Measurements from ENCODE around the gene RBM20.

Gene RBM20

DNA sequence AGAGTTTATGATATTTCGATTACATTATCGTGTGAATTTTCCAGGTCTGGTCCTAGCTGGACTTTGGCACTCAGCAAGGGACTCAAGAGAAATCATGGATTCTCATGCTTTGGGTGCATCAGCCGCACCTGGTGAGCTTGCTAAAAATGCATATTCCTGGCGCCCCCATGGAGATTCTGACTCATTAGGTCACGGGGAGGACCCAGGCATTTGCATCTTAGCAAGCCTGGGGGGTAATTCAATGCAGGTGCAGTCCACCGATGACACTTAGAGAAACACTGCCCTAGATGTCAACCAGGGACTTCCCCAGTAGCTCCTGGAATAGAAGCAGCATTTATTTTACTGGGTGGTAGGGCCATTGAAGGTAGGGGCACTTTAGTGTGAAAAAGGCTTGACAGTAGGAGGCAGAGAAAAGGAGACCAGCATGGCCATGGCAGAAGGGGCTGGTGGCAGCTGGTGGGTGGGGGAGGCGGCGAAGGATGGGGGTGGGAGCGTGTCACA lies 197.7 kb downstream of the RBM20 start:
- DNase-seq, result no peak

DNA sequence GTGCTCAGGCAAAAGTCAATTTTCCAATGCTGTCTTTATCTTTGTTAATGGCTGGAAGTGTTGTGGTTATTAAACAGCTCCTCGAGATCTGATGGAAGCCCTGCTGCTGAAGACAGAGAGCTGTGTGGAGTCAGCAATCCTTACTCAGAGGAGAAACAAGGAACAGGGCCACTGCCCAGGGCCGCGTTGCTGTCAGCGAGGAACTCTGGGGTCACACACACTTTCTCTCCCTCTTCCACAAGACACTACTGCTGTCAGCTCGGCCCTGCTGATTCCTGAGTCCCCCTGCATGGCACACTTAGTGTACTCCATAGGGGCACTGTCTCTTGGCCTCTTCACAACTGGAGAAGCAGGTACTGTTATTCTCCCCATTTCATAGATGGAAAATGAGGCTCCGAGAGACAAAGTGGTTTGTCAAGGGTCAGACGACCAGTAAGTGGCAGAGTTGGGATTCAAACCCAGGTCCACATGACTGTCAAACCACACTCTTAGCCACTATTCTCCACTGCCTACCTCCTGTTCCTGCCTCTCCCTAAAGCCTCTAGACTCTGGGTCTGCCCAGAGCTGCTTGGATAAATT lies 198.3 kb downstream of the RBM20 start:
- no peak for DNase-seq

DNA sequence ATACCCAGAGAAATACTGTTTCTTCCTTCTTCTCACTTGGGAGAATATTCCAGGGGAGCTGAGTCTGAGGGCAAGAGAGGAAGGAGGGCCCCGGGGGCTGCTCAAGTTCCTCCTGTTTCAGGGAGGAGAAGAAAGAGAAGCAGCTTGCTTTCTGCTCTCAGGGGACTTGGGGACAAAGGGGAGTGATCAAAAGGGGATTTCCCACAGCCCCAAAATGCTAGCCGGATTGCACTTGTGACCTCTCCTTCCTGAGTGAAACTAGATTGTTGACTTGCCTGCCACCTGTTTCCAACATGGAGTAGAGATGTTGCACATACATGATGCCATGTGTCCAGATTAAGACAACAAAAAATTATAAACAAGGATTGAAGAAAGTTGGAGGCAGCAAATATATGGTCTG lies 198.9 kb downstream of the RBM20 start:
- DNase-seq, result peak; percentile 15 to 27

DNA sequence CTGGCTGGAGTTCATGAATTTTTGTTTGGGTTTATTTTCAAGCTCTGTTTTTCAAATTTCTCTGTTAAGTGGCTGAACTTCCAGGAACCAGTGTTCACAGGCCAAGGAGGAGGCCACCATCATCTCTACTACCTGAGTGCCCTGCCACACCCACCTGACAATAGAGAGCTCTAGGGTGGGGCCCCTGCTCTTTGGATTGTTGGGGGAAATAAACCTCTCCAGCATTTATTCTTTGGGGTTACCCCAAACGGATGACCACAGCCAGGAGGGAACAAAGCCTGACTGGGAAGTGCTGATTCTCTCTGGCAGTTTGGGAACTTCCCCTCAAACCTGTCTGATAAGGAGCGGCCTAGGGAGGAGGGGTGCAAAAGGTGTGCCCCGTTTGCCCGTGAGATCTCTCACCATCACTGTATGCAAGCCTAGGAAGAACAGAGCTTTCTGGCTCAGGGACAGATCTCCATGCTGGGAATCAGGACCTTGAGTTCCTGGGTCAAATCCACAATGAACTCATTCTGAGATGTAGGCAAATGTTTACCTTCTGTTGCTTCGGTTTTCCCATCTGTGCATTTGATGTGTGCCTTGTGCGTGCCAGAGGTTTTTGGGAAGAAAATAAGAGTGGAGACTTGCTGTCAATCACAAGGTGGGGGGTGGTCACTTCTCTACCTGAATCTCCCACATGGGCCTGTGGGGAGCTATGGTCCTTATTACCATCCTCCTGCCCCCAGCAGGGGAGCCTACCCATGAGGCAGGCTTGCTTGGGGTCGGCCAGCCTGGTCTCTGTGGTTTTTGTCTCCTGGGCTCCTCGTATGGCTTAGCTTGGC lies 199.9 kb downstream of the RBM20 start:
- DNase-seq, result no peak

DNA sequence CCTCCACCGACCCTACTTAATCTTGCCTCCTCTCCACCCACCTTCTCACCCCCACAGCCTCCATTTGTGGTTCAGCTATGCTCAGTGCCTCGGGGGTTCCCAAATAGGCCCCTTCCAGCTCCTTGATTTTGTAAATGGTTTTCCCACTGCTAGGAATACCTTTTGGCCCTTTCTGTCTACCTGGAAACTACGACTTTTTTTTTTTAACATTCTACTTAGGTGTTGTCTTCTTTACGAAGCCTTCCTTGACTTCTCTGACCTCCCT lies 200.4 kb downstream of the RBM20 start:
- DNase-seq, result no peak

- no peak for DNase-seq
Observed at GRCh38 chr10:110845192-110845755, 201.1 kb downstream of the RBM20 start.

- DNase-seq, result no peak
Observed at GRCh38 chr10:110845756-110846620, 201.9 kb downstream of the RBM20 start.

DNA sequence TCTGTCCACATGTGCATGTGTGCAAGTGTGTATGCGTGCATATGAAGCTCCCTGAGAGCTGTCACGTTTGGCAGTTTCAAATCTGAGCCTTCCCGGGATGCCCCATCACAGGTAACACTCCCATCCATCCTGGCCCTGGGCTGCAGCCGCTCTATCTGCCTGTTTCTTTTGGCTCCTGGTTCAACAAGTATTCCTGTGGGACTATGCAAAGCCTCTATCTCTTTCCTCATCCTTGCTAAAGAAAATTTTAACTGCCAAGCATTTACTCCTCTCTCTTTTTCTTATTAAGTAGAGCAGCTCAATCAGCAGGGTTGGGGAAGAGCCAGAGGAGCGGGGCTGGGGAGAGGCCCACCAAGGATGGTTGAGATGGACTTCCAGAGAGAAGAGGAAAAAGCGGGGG lies 203.2 kb downstream of the RBM20 start:
- no peak for DNase-seq

DNA sequence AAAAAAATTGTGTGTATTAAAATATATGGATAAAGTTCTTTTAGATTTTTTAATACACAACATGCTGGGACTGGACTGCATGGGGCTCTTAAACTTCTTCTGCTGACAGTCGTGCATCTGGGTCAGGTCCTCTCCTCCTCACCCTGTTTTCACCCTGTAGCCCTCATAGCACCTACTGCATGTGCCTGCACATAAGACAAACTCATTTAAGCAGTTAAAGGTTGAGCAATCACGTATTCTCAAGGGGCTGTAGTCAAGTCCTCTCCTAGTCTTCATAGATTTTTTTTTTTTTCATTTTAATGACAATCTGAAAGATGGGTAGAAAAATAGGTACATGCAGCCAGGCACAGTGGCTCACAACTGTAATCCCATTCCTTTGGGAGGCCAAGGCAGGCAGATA lies 204.0 kb downstream of the RBM20 start:
- no peak for DNase-seq

DNA sequence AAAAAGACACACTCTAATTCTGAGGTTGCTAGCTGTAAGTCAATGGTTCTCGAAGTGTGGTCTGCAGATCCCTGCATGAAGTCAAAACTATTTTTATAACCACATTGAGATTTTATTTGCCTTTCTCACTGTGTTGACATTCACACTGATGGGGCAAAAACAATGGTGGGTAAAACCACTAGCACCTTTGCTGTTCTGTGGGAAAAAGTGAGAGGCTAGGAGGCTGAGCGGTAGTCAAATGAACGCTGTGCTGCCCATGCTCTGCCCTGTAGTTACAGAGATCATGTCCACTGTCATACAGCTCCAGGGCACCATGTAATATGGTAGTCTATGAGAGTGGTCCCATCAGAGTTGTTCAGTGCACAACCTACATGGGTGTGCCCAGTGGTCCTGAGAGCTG lies 206.0 kb downstream of the RBM20 start:
- no peak for DNase-seq

- DNase-seq, result no peak
Observed at GRCh38 chr10:110851020-110851612, 207.0 kb downstream of the RBM20 start.

- DNase-seq, result peak in 1 of 2 experiments; percentile 33
Observed at GRCh38 chr10:110852255-110852896, 208.2 kb downstream of the RBM20 start.

- no peak for DNase-seq
Observed at GRCh38 chr10:110852947-110853346, 208.8 kb downstream of the RBM20 start.

GRCh38 chr10:110853921-110854605 lies 209.9 kb downstream of the RBM20 start:
- no peak for DNase-seq

DNA sequence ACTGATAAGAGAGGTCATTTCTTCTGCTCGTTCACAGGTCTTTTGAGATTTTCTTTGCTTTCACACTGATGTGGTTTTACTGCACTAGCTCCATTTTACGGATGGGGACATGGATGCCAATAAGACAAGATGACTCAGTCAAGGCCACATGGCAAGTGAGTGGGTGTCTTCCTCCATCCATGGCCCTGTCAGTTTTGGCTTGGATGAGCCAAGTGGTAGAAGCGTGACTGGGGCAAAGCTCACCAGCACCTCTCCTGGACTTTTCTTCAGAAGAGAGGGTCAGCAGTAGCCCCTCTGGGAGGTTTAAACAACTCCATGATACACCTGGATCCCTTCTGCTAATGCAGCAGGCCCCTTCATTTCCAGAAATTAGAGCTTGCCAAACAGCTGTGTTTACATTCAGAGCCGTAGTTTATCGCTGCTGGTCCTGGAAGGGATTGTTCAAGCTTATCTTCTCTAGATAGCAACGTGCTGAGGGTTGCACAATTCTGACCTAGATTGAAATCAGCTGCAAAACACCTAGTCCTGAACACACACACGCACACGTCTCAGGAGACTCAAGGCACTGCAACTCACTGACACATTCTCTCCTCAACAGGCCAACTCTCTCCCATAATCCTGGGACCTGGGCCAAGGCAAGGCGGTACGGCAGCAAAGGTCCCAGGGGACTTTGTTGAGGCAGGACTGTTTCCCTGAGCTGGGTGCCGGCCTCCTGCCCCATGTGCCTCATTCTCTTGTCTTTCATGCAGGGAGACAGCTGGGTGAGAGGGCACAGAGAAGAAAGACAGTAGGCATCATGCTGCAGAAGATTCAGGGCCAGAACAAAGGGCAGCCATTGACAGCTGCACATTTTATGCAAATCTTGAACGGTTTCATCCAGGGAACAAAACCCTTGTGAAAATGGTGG lies 213.4 kb downstream of the RBM20 start:
- no peak for DNase-seq

GRCh38 chr10:110858297-110858934 lies 214.3 kb downstream of the RBM20 start:
- no peak for DNase-seq

DNA sequence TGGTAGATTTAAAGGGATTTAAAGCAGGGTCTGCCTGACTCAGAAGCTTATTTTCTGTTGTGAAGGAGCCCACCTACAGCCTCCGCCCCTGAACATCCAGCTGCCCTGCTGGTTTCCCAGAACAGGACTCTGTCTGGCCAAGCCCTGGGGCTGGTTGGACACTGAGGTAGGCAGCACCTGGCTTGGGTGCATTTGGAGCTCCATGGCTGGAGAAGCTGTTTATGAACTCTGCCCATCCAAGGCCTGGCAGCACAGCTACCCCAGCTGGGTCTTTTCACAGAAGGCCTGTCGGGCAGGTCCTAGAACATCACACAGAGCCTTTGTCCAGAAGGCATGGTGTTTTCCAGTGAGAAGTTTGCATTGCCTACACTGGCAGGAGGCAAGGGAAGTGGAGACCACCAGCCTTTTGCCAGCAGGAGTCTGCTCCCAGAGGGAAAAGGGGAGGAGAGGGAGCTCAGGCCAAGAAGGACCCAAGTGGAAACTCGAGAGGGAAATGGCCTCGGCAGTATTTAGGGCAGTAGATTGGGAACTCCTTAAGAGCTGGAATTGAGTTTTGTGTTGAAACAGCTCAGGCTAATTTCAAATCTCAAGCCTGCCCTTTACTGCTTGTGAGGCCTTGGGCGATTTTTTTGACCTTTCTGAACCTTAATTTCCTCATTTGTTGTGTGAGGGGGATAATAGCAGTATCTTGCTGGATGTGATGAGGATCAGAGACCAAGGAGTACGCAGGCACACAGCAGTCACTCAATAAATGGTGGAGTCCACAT lies 215.3 kb downstream of the RBM20 start:
- DNase-seq, result no peak

GRCh38 chr10:110859973-110860376 lies 215.8 kb downstream of the RBM20 start:
- DNase-seq, result no peak

DNA sequence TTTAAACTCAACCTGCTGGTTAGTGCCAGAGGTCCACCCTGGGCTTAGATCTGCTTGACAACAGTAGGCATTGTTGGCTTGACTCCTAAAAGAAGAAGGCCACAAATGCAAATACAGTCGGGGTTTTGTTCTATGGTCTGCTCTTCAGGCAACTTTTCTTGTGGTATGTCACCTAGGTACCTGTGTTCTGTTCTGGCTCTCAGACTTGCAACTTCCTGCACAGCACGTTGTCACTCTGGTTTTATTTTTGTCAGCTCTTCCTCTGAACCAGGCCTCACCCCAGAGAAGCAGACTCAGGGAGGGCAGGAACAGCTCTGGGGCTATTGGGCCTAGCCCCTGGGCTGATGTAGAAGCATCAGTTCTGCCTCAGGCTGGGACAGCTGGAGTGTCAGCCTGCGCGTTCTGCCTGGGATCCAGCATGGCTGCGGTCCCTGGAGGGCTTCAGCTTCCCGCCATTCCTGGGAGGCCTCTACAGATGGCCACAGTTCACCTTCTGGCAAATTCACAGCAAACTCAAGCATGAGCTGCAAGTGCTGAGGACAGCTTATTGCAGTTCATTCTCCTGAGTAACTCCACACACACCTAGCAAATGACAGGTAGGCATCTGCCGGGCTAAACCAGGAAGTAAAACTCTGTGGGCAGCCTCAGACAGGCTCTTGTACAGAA lies 216.6 kb downstream of the RBM20 start:
- DNase-seq, result peak in 1 of 2 experiments; percentile 30
